Measurements from ENCODE around the gene DNAH2. TPM values are rescaled to one million over a fixed set of nuclear protein-coding genes. Genes with fewer than 3 reads are reported as not detected.

The DNAH2 gene
- total RNA-seq, 1 experiment from 2014 or later, result 0.15 TPM

- Histone ChIP-seq H3K4ac (ENCODE audit: low read depth, low read length) (no peak overlapping the region), H2BK20ac (ENCODE audit: low read depth, low read length, poor library complexity, severe bottlenecking) (no peak overlapping the region), H3K56ac (ENCODE audit: insufficient read length, low read depth, low read length) (no peak overlapping the region), H4K20me1 (ENCODE audit: control insufficient read depth, insufficient read depth, insufficient read length) (no peaks in the 10 kb centered on the region), H4K8ac (replicated peaks; ENCODE audit: insufficient read length, low read depth, low read length) (no peak overlapping the region), H3K18ac (ENCODE audit: insufficient read length, low read depth, low read length) (no peak overlapping the region), H3T11ph (ENCODE audit: low read length) (no peak overlapping the region), H3K4me2 (ENCODE audit: insufficient read depth, insufficient read length, low read length) (no peak overlapping the region), H2AK5ac (ENCODE audit: insufficient read length, low read length) (no peak overlapping the region), H2AFZ (ENCODE audit: low read length) (no peak overlapping the region), H2BK5ac (ENCODE audit: insufficient read length, low read length) (no peak overlapping the region), H3K9me3 (ENCODE audit: control insufficient read depth, low read depth, low read length) (no peaks in the 10 kb centered on the region), H3K27me3 (ENCODE audit: insufficient read depth, low read length) (no peaks in the 10 kb centered on the region), H3K23ac (ENCODE audit: insufficient read length, low read depth, low read length) (no peak overlapping the region), H3K14ac (ENCODE audit: insufficient read depth, low read length) (no peak overlapping the region), H2BK120ac (ENCODE audit: low read depth, low read length, poor library complexity, severe bottlenecking) (no peak overlapping the region), H3K79me2 (ENCODE audit: insufficient read depth, low read length) (no peaks in the 10 kb centered on the region), H2BK15ac (ENCODE audit: low read depth, low read length) (no peak overlapping the region), H3K9ac (ENCODE audit: extremely low read depth, insufficient read length, low read length) (no peak overlapping the region), H3K23me2 (ENCODE audit: insufficient read length, low read depth, low read length, poor library complexity, severe bottlenecking) (no peaks in the 10 kb centered on the region), H3K4me1 (ENCODE audit: insufficient read depth, low read length) (no peaks in the 10 kb centered on the region), H4K5ac (ENCODE audit: insufficient read length, low read depth, low read length) (no peak overlapping the region), H3K27ac (ENCODE audit: insufficient read length, low read depth, low read length) (no peak overlapping the region), H4K91ac (ENCODE audit: insufficient read length, low read depth, low read length) (no peak overlapping the region), H2BK12ac (ENCODE audit: insufficient read length, low read depth, low read length) (no peak overlapping the region), H3K79me1 (ENCODE audit: insufficient read depth, low read depth, low read length, poor library complexity, severe bottlenecking) (no peaks in the 10 kb centered on the region)
- Mint-ChIP-seq H3K4me3 (no peak overlapping the region), H3K9me3 (no peaks in the 10 kb centered on the region; a peak in 1 of 5 replicates), H3K4me1 (no peaks in the 10 kb centered on the region; a peak in 1 of 4 replicates), H3K36me3 (ENCODE audit: insufficient read depth in 1 of 3, low read depth in 3 of 3) (no peaks in the 10 kb centered on the region; a peak in 1 of 7 replicates), H3K27me3 (ENCODE audit: low read depth) (peaks cover 21% of the 10 kb centered on the region), H3K27ac (no peak overlapping the region)
- TF ChIP-seq, protein P1, sequence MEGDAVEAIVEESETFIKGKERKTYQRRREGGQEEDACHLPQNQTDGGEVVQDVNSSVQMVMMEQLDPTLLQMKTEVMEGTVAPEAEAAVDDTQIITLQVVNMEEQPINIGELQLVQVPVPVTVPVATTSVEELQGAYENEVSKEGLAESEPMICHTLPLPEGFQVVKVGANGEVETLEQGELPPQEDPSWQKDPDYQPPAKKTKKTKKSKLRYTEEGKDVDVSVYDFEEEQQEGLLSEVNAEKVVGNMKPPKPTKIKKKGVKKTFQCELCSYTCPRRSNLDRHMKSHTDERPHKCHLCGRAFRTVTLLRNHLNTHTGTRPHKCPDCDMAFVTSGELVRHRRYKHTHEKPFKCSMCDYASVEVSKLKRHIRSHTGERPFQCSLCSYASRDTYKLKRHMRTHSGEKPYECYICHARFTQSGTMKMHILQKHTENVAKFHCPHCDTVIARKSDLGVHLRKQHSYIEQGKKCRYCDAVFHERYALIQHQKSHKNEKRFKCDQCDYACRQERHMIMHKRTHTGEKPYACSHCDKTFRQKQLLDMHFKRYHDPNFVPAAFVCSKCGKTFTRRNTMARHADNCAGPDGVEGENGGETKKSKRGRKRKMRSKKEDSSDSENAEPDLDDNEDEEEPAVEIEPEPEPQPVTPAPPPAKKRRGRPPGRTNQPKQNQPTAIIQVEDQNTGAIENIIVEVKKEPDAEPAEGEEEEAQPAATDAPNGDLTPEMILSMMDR (conservative IDR thresholded peaks at IDR 0.05), result no peak
- no peak for DNase-seq
- no CpG with 5 or more reads among the region's 9 CpGs for WGBS (ENCODE audit: extremely low coverage, insufficient read length, low lambda C conversion rate)
Measured at GRCh38 chr17:7774055-7774521, 56.5 kb downstream of the DNAH2 start.
